ENCODE data around the gene PPP1R14B.
A peak's percentile ranks its signal among the peaks of the same experiment; 100 is the strongest.
"Not testable (repeated sequence)": the region's sequence is repeated elsewhere in the genome, so short reads cannot be mapped to it uniquely, and the experiment has no call there.

Gene PPP1R14B

GRCh38 chr11:64247729-64248531 is 1.2 kb upstream of the PPP1R14B start:
- Histone ChIP-seq H3K27ac (no peak overlapping the region), H3K4me3 (ENCODE audit: low read depth, low read length) (peak overlapping the region; percentile 70), H3K36me3 (replicated peaks) (peaks cover 11% of the 10 kb centered on the region), H3K27me3 (replicated peaks) (no peaks in the 10 kb centered on the region)
- no peak for DNase-seq
- no peak for TF ChIP-seq CTCF (IDR thresholded peaks at IDR 0.05; ENCODE audit: low read depth, low read length, missing control alignments)
- in situ Hi-C loops (cut with HindIII; ENCODE audit: low pct_ligation_motif_present, low sequenced_read_pairs) = no loop called here

- DNase-seq; H3K27me3 ChIP-seq (replicated peaks); H3K4me3 ChIP-seq (ENCODE audit: low read depth, low read length); in situ Hi-C loops (cut with HindIII; ENCODE audit: low pct_ligation_motif_present, low sequenced_read_pairs): not testable (repeated sequence)
- Histone ChIP-seq H3K36me3 (replicated peaks) (peaks cover 11% of the 10 kb centered on the region), H3K27ac (peak overlapping the region; percentile 73)
These were observed 197 bp downstream of the PPP1R14B start for GRCh38 chr11:64246621-64246870.

GRCh38 chr11:64245797-64246620 is 734 bp downstream of the PPP1R14B start:
- no peaks in the 10 kb centered on the region for H3K27me3 ChIP-seq (replicated peaks)
- H3K36me3 ChIP-seq (replicated peaks) = peaks cover 11% of the 10 kb centered on the region
- TF ChIP-seq CTCF (IDR thresholded peaks at IDR 0.05; ENCODE audit: low read depth, low read length, missing control alignments) = no peak
- H3K27ac ChIP-seq = peak overlapping the region; percentile 73
- peak overlapping the region; percentile 97 for H3K4me3 ChIP-seq (ENCODE audit: low read depth, low read length)
- in situ Hi-C loops (cut with HindIII; ENCODE audit: low pct_ligation_motif_present, low sequenced_read_pairs) = no loop called here
- peak; percentile 92 for DNase-seq

GRCh38 chr11:64245401-64245796 is 1.3 kb downstream of the PPP1R14B start:
- Histone ChIP-seq H3K27me3 (replicated peaks) (no peaks in the 10 kb centered on the region), H3K4me3 (ENCODE audit: low read depth, low read length) (peak overlapping the region; percentile 97), H3K27ac (peak overlapping the region; percentile 73), H3K36me3 (replicated peaks) (peaks cover 11% of the 10 kb centered on the region)
- in situ Hi-C loops (cut with HindIII; ENCODE audit: low pct_ligation_motif_present, low sequenced_read_pairs) = no loop called here
- no peak for TF ChIP-seq CTCF (IDR thresholded peaks at IDR 0.05; ENCODE audit: low read depth, low read length, missing control alignments)
- DNase-seq = no peak

GRCh38 chr11:64244966-64245365 is 1.8 kb downstream of the PPP1R14B start:
- no peak for DNase-seq
- Histone ChIP-seq H3K4me3 (ENCODE audit: low read depth, low read length) (peak overlapping the region; percentile 97), H3K27me3 (replicated peaks) (no peaks in the 10 kb centered on the region), H3K36me3 (replicated peaks) (peaks cover 11% of the 10 kb centered on the region), H3K27ac (peak overlapping the region; percentile 73)
- in situ Hi-C loops (cut with HindIII; ENCODE audit: low pct_ligation_motif_present, low sequenced_read_pairs) = no loop called here
- TF ChIP-seq CTCF (IDR thresholded peaks at IDR 0.05; ENCODE audit: low read depth, low read length, missing control alignments) = no peak

GRCh38 chr11:64244107-64244506 is 2.6 kb downstream of the PPP1R14B start:
- H3K27me3 ChIP-seq (replicated peaks) = no peaks in the 10 kb centered on the region
- no peak overlapping the region for H3K27ac ChIP-seq
- in situ Hi-C loops (cut with HindIII; ENCODE audit: low pct_ligation_motif_present, low sequenced_read_pairs) = no loop called here
- no peak for TF ChIP-seq CTCF (IDR thresholded peaks at IDR 0.05; ENCODE audit: low read depth, low read length, missing control alignments)
- no peak for DNase-seq
- H3K4me3 ChIP-seq (ENCODE audit: low read depth, low read length) = no peak overlapping the region
- H3K36me3 ChIP-seq (replicated peaks) = peaks cover 11% of the 10 kb centered on the region

Data from brain microvascular endothelial cell (primary cell).